GM18502 (cell line): ENCODE results near the gene GGPS1.
"Not testable (repeated sequence)": the region's sequence is repeated elsewhere in the genome, so short reads cannot be mapped to it uniquely, and the experiment has no call there.

ENCODE experiments used
- ATAC-seq: cut with Tn5 transposase; IDR thresholded peaks from one replicate; pipeline ENCODE4 v1.9.1; 2021; ENCODE audit warnings: mild to moderate bottlenecking; ENCODE audit not compliant: unreplicated experiment, poor library complexity

GGPS1 gene

DNA sequence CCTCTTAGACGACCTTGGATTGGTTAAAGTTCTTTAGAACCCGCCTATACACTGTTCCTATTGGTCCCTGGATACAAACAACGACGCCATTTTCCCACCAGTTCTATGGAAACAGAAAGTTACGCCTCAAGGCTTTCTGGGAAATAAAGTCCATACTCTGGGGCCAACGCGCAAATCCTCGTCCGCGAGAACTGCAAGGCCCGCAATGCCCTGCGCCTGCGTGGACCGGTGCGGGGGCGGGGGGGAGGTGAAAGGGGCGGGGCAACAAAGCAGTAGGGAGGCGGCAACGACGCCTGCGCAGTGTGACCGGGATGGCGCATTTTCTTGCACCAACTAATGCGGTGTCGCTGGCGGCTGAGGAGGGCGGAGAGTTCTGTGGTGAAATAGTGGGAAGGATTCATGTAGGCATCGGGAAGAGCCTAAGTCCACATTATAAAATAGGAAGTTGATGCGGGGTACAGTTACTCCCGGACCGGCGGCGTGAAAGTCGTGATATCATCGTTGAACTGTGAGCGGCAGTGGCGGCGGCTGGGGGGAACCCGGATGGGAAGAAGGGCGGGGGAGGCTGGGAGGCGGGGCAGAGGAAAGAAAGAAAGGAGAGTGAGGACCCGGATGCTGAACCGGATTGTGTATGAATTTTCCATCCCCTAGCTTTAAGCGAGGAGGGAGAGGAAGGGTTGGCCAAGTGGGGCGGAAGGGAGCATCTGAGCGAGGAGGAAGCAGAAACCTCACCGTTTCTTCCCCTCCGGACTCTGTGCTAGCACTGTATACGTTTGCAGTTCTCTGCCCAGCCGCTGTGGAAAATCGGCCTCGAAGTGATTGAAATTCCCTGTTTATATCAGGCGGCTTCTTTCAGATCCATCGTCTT is at the start of gene GGPS1:
Gene GGPS1, plus strand, starts transcription at position 300 of the 868 bp plus-strand sequence. CDS start 6,695 bp downstream, outside the sequence.
- peak; percentile 67 for ATAC-seq

DNA sequence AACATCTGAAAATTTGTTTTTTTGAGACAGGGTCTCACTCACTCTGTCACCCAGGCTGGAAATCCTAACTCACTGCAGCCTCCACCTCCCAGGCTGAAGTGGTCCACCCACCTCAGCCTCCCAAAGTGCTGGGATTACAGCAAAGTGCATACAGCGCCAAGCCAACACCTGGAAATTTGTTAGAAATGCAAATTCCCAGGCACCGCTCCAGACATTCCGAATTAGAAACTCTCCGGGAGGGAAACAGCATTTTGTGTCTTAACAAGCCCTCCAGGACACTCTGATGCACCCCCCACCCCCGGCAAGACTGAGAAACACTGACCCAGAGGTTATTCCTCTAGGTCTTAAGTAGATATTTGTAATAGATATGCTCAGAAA is 49.5 kb upstream of the GGPS1 start:
- ATAC-seq: no peak

DNA sequence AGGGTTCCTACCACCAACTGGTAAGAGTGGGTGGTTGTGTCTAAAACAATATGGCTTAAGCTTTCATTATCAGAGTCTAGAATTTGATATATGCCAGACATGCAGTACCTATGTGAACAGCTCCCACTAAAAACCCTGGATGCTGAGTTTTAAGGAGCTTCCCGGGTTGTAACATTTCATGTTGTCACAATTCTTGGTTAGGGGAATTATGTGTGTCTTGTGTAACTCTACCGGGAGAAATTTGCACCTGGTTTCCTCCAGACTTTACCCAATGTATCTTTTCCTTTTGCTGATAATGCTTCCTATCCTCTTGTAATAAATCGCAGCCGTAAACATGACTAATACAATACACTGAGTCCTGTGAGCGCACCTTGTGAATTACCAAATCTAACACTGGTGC is 48.7 kb upstream of the GGPS1 start:
- no peak for ATAC-seq

GRCh38 chr1:235280467-235280866 is 47.9 kb upstream of the GGPS1 start:
- ATAC-seq: no peak

- not testable (repeated sequence) for ATAC-seq
These were observed 44.7 kb upstream of the GGPS1 start for GRCh38 chr1:235283636-235284035.

- ATAC-seq: no peak
These were observed 44.1 kb upstream of the GGPS1 start for GRCh38 chr1:235284231-235284769.

DNA sequence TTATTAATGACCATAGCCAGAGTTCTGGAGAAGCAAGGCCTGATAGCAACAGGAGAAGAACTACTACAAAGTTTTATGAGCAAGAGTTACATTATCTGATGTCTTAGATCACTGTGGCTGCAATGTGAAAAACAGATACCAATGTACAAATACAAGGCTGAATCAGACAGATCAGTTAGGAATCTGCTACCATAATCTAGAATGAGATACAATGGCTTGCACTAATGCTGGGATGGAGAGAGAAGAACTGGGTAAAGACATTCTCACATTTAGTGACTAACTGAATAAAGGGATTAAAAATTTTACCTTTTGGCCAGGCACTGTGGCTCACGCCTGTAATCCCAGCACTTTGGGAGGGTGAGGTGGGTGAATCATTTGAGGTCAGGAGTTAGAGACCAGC is 41.7 kb upstream of the GGPS1 start:
- no peak for ATAC-seq

DNA sequence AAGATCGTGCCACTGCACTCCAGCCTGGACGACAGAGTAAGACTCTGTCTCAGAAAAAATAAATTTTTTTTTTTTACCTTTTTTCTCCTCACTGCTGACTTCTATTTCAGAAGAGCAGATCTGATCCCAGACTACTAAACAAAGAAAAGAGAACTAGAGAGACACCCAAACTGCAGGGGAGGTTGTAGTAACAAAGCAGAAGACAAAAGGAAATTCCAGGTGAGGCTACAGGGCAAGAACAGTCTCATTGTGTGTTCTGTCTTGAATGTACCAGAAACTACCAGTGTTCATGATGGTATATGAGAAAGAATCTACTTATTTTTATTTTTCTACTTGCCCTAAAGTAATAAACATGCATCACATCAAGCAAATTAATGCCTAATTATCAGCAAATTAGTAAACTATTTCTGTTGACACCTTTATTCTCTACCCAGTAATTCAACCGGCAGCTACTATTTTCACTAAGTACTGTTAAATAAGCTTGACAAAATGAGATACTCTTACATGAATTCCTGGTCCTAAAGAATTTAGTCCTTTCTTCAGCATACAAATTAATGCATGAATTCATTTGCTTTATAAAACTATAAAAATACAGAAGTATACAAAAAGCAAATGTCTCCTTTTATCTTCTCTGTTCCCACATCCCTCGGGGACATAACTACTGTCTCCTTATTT is 41.0 kb upstream of the GGPS1 start:
- ATAC-seq: no peak

DNA sequence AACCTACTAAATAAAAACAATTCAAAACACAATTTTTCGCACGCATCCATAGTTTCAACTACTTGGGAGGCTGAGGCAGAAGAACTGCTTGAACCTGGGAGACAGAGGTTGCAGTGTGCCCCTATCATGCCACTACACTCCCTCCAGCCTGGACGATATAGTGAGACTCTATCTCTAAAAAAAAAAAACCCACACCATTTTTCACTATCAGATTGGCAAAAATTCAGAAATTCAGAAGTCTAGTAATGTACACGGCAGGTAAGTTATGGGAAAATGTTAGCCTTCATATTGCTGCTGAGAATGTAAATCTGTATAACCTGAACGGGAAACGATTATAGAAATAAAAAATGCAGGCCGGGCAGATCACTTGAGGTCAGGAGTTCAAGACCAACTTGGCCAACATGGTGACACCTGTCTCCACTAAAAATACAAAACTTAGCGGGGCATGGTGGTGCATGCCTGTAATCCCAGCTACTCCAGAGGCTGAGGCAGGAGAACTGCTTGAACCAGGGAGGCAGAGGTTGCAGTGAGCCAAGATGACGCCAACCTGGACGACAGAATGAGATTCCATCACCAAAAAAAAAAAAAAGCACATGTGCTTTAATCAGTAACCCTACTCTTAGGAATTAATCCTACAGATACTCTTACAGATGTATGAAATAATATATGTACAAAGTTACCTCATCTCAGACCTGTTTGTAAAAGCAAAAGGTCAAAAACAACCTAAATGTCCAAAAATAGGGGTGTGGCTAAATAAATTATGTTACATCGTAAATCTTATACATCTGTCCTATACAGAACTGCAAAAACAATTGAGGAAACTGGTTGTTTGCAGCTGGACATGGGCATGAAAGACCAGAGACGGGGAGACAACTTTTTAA is 38.3 kb upstream of the GGPS1 start:
- ATAC-seq: no peak

GRCh38 chr1:235290740-235291502 is 37.4 kb upstream of the GGPS1 start:
- no peak for ATAC-seq

- ATAC-seq: no peak
These were observed 36.7 kb upstream of the GGPS1 start for GRCh38 chr1:235291599-235292091.

DNA sequence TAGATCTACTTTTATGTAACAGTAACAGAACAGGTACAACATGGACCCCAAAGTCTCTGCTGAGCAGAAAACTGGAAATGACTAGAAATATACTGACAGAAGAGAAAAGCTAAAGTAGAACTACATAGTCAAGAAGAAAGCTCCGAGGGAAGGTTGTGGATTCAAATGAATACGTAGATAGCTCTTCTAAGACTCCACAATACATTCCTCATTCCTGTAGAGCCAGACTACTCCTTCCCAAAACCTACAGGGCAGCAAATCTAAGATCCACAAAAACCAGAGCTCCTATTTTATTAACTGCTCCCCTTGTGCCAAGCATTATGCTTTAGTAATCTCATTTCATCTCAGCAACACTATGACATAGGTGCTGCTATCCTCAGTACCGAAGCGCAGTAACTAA is 35.6 kb upstream of the GGPS1 start:
- ATAC-seq: no peak

DNA sequence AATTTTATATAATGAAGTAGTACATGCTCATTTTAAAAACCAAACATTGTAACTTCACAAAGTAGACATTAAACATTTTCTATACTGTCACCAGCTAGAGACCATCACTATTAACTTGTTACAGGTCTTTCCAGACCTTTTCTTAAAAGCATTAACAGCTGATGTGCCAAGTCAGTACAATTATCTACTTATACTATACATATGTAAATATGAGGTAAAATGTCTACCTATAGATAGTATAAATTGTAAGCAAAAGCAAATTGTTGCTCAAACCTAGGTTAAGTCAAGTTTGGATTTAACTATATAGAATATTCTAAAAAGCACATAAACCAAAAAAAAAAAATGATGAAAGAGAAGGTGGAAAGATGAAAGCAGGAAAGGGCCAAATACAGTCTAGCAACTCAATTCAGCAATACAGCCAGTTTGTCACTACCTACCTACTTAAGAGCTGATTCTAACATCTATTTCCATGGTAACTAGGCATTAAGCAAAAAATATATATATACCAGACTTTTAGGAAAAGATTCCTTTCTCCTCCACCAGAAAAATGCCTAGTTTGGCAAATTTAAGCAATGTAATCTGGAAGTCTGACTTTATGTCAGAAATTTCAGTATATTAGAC is 34.9 kb upstream of the GGPS1 start:
- ATAC-seq: no peak

- ATAC-seq: no peak
These were observed 32.4 kb upstream of the GGPS1 start for GRCh38 chr1:235295902-235296350.

DNA sequence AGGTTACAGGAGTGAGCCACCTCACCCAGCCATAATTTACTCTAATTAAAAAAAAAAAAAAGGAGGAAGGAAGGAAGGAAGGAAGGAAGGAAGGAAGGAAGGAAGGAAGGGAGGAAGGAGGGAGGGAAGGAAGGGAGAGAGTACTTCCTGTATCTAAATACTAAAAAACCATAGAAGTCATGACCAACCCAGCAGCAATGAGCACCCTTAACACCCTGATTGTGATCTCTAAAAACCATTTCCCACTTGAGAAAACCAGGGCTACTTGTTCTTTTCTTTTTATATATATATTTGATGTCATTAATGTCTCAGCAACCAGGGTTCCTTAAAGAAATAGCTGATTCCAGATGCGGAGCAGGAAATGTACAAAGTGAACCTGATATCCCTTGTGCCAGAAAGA is 31.6 kb upstream of the GGPS1 start:
- ATAC-seq: no peak

DNA sequence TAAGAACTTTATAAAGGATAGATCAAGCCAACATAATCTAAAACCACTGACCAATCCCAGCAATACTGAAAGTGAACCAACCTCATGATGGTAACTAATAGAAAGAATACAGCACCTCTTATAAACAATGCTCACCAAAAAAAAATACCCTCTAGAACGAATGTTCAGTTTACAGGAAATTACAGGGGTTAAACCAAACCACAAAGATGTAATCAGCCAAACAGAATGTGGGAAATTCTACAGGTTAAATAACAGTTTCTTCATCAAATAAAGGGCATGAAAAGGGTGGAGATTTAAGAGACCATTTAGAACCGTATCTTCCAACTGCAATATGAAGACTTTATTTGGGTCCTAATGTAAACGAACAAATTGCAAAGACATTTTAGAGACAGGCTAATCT is 30.8 kb upstream of the GGPS1 start:
- peak; percentile 64 for ATAC-seq

DNA sequence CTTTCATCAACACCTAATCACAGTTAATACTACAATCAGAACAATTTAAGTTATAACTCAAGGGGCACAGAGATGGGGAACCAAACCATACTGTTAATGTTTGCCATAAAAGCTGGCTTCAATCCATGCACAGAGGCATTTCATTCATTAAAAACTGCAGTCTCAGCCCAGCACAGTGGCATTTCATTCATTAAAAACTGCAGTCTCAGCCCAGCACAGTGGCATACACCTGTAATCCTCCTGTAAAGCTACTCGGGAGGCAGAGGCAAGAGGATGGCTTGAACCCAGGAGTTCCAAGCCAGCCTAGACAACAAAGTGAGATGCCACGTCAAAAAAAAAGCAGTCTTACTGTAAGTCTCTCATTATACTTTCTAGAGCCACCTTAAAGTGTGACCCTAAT is 29.6 kb upstream of the GGPS1 start:
- ATAC-seq: no peak

- no peak for ATAC-seq
These were observed 29.1 kb upstream of the GGPS1 start for GRCh38 chr1:235299169-235299858.

- no peak for ATAC-seq
These were observed 26.2 kb upstream of the GGPS1 start for GRCh38 chr1:235302143-235302542.
